ENCODE measurements around the gene CRNKL1.

CRNKL1 gene

GRCh38 chr20:19996222-19996621 is 56.0 kb downstream of the CRNKL1 start:
- Histone ChIP-seq H4K20me1 (ENCODE audit: insufficient read depth) (no peaks in the 10 kb centered on the region), H3K4me2 (no peak overlapping the region), H3K27me3 (ENCODE audit: insufficient read depth, low read depth) (no peaks in the 10 kb centered on the region)

GRCh38 chr20:19995220-19995863 is 56.9 kb downstream of the CRNKL1 start:
- H4K20me1 ChIP-seq (ENCODE audit: insufficient read depth), result no peaks in the 10 kb centered on the region
- no peak overlapping the region for H2AFZ ChIP-seq (ENCODE audit: low read depth)
- H3K27ac ChIP-seq, result no peak overlapping the region
- no peak overlapping the region for H3K4me3 ChIP-seq (IDR thresholded peaks at IDR 0.05; ENCODE audit: insufficient read depth, low read depth, low read length)
- no peaks in the 10 kb centered on the region for H3K79me2 ChIP-seq (ENCODE audit: insufficient read depth, low read depth)
- peak; percentile 81 for TF ChIP-seq CTCF (conservative IDR thresholded peaks at IDR 0.05; ENCODE audit: low read depth, low read length)
- no peak overlapping the region for H3K9ac ChIP-seq
- no peak overlapping the region for H3K4me2 ChIP-seq
- no peaks in the 10 kb centered on the region for H3K36me3 ChIP-seq (ENCODE audit: insufficient read depth)
- no peaks in the 10 kb centered on the region for H3K27me3 ChIP-seq (ENCODE audit: insufficient read depth, low read depth)
- H3K4me1 ChIP-seq (ENCODE audit: low read depth, poor library complexity, severe bottlenecking), result peaks cover 18% of the 10 kb centered on the region

More at GRCh38 chr20:19996222-19996621, 56.0 kb downstream of the CRNKL1 start:
- Histone ChIP-seq H2AFZ (ENCODE audit: low read depth) (no peak overlapping the region), H3K79me2 (ENCODE audit: insufficient read depth, low read depth) (no peaks in the 10 kb centered on the region), H3K9ac (no peak overlapping the region), H3K4me3 (IDR thresholded peaks at IDR 0.05; ENCODE audit: insufficient read depth, low read depth, low read length) (no peak overlapping the region), H3K27ac (no peak overlapping the region), H3K36me3 (ENCODE audit: insufficient read depth) (no peaks in the 10 kb centered on the region), H3K4me1 (ENCODE audit: low read depth, poor library complexity, severe bottlenecking) (peaks cover 18% of the 10 kb centered on the region)
- no peak for TF ChIP-seq CTCF (conservative IDR thresholded peaks at IDR 0.05; ENCODE audit: low read depth, low read length)

- Histone ChIP-seq H3K9ac (no peak overlapping the region), H3K4me2 (no peak overlapping the region), H4K20me1 (ENCODE audit: insufficient read depth) (no peaks in the 10 kb centered on the region)
These were observed 58.2 kb downstream of the CRNKL1 start for GRCh38 chr20:19993958-19994669.

More at GRCh38 chr20:19993958-19994669, 58.2 kb downstream of the CRNKL1 start:
- Histone ChIP-seq H3K36me3 (ENCODE audit: insufficient read depth) (no peaks in the 10 kb centered on the region), H3K4me1 (ENCODE audit: low read depth, poor library complexity, severe bottlenecking) (peaks cover 18% of the 10 kb centered on the region), H3K4me3 (IDR thresholded peaks at IDR 0.05; ENCODE audit: insufficient read depth, low read depth, low read length) (no peak overlapping the region), H3K27ac (no peak overlapping the region), H2AFZ (ENCODE audit: low read depth) (no peak overlapping the region), H3K27me3 (ENCODE audit: insufficient read depth, low read depth) (no peaks in the 10 kb centered on the region), H3K79me2 (ENCODE audit: insufficient read depth, low read depth) (no peaks in the 10 kb centered on the region)
- no peak for TF ChIP-seq CTCF (conservative IDR thresholded peaks at IDR 0.05; ENCODE audit: low read depth, low read length)
